Thyroid gland (tissue), 4 donors: ENCODE results near the gene PPP2R2D. TPM values are rescaled to one million over a fixed set of nuclear protein-coding genes. Genes with fewer than 3 reads are reported as not detected.
A peak's percentile ranks its signal among the peaks of the same experiment; 100 is the strongest.

ENCODE experiments used
- DNase-seq, 2 donors: peaks; one replicate each; pipeline ENCODE4 v3.0.0-alpha.2; 2019
- H3K27ac ChIP-seq, 3 donors: fragments of 200-600 bp; sonication (generic); 1 replicate in 2 of 3; 2 replicates in 1 of 3; pipeline ENCODE4 v1.5.1; 2016 to 2019; ENCODE audit warnings: mild to moderate bottlenecking in 1 of 3, moderate library complexity in 1 of 3
- H3K27me3 ChIP-seq: fragments of 200-600 bp; sonication (generic); one replicate; pipeline ENCODE4 v1.5.1; 2019
- H3K36me3 ChIP-seq, 2 donors: fragments of 200-600 bp; sonication (generic); one replicate each; pipeline ENCODE4 v1.5.1; 2016 to 2019
- H3K4me1 ChIP-seq, 2 donors: fragments of 200-600 bp; sonication (generic); one replicate each; pipeline ENCODE4 v1.5.1; 2017 to 2019
- H3K4me3 ChIP-seq, 3 donors: fragments of 200-600 bp; sonication (generic); replicated peaks in 1 of 3; 1 replicate in 2 of 3; 2 replicates in 1 of 3; pipeline ENCODE4 v1.5.1; 2016; ENCODE audit warnings: mild to moderate bottlenecking in 1 of 3
- H3K9me3 ChIP-seq: fragments of 200-600 bp; sonication (generic); one replicate; pipeline ENCODE4 v1.5.1; 2017
- POLR2A ChIP-seq, 2 donors: fragments of 450-650 bp; IDR thresholded peaks; one replicate each; pipeline ENCODE4 v1.6.1; 2017; ENCODE audit warnings: antibody characterized with exemption in 2 of 2, mild to moderate bottlenecking in 2 of 2, moderate library complexity in 1 of 2
- WGBS, 2 donors: methylation state at CpG; one replicate each; pipeline ENCODE4 v1.1.5; 2017; 5-methylcytosine and 5-hydroxymethylcytosine counted together
- intact Hi-C: fragments of 100-400 bp; cut with DNase I; formaldehyde crosslinking; loops from one replicate; pipeline ENCODE4 v1.15.1; 2023
- total RNA-seq, 4 donors: library from RNA; depleted of rRNA; stranded (reverse); fragments of >200 nt; gene quantifications; one replicate each; pipeline ENCODE4 v1.2.3, GENCODE V29; 2016
- TF ChIP-seq, protein P1 (sequence below), 6 experiments: fragments of 200-600 bp in 3 of 6; fragments of 450-650 bp in 3 of 6; sonication (generic) in 3 of 6; IDR thresholded peaks; one replicate each; pipeline ENCODE4 v1.5.1; 2016 to 2019; ENCODE audit warnings: antibody characterized with exemption in 6 of 6, mild to moderate bottlenecking in 2 of 6, inconsistent platforms in 1 of 6, moderate library complexity in 1 of 6

The PPP2R2D gene
- total RNA-seq, 4 donors from 2014 or later: 32.3 to 38.7 (median 33.9) TPM

DNA sequence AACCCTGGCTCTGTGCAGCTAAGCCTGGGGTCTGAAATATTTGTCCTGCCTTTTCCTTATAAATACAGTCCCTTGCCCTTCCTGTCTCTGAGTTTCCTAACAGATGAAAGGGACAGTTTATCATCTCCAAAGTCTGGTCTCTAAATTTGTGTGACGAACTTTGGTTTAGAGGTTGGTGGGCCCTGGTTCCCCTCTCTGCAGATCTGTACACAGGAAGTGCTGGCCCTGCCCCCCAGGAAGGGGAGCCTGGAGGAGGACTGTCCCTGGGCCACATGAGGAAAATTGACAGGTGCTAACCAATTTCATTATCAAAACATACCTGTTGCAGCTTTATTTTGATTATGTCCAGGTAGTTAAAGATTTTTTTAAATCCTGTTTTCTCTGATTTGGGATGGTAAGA lies 34.5 kb downstream of the PPP2R2D start:
- Histone ChIP-seq H3K36me3 (peaks cover 9 to 12% of the 10 kb centered on the region in 2 donors), H3K9me3 (no peaks in the 10 kb centered on the region), H3K4me3 (no peak overlapping the region), H3K4me1 (peaks cover 31 to 33% of the 10 kb centered on the region in 2 donors), H3K27me3 (no peaks in the 10 kb centered on the region), H3K27ac (no peak overlapping the region)
- 76 to 77% methylated on average over 1 of the region's 1 CpG for WGBS, 2 donors
- TF ChIP-seq POLR2A (IDR thresholded peaks at IDR 0.05): no peak
- TF ChIP-seq, protein P1, sequence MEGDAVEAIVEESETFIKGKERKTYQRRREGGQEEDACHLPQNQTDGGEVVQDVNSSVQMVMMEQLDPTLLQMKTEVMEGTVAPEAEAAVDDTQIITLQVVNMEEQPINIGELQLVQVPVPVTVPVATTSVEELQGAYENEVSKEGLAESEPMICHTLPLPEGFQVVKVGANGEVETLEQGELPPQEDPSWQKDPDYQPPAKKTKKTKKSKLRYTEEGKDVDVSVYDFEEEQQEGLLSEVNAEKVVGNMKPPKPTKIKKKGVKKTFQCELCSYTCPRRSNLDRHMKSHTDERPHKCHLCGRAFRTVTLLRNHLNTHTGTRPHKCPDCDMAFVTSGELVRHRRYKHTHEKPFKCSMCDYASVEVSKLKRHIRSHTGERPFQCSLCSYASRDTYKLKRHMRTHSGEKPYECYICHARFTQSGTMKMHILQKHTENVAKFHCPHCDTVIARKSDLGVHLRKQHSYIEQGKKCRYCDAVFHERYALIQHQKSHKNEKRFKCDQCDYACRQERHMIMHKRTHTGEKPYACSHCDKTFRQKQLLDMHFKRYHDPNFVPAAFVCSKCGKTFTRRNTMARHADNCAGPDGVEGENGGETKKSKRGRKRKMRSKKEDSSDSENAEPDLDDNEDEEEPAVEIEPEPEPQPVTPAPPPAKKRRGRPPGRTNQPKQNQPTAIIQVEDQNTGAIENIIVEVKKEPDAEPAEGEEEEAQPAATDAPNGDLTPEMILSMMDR (IDR thresholded peaks at IDR 0.05): no peak
- intact Hi-C loops: no loop called here
- DNase-seq: no peak

DNA sequence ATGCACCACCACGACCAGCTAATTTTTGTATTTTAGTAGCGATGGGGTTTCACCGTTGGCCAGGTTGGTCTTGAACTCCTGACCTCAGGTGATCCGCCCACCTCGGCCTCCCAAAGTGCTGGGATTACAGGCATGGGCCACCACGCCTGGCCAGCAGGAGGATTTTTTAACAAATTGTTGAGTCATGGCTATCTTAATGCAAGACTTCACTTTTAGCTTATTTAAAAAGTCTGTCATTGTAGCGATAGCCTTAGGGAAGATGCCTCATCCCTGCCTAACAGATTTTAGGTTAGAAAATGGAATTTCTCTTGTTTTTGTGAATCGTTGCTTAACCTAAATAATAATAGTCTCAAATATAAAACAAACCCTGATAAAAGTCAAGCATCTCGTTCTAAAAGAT lies 35.5 kb downstream of the PPP2R2D start:
- no peak overlapping the region for H3K27ac ChIP-seq
- intact Hi-C loops: no loop called here
- DNase-seq: no peak
- TF ChIP-seq, protein P1 (IDR thresholded peaks at IDR 0.05): no peak
- no peak for TF ChIP-seq POLR2A (IDR thresholded peaks at IDR 0.05)
- H3K9me3 ChIP-seq: no peaks in the 10 kb centered on the region
- H3K4me3 ChIP-seq: no peak overlapping the region
- peaks cover 25% of the 10 kb centered on the region in 2 donors for H3K4me1 ChIP-seq
- peaks cover 9 to 23% of the 10 kb centered on the region in 2 donors for H3K36me3 ChIP-seq
- H3K27me3 ChIP-seq: no peaks in the 10 kb centered on the region
- WGBS, 2 donors: 95 to 98% methylated on average over 9 of the region's 9 CpGs

DNA sequence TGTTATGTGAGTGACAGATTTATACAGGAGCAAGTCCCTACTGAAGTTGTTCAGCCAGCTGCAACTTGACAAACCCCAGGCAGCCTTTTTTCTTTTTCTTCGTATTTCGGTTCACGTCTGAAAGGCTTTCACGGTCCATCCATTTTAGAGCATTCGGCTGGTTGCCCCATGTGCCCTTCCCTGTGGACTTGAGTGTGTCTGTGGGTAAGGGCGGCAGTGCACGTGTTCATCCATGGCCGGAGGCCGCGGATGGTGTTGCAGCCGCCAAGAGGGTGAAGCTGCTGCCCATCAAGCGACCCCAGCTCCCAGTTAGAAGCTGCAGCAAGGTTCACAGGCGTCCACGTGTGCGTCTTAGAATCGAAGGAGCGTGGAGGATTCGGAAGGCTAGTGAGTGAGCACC lies 35.9 kb downstream of the PPP2R2D start:
- H3K27me3 ChIP-seq: no peaks in the 10 kb centered on the region
- H3K4me1 ChIP-seq: peaks cover 21 to 22% of the 10 kb centered on the region in 2 donors
- WGBS, 2 donors: 94 to 95% methylated on average over 18 of the region's 18 CpGs
- intact Hi-C loops: no loop called here
- TF ChIP-seq, protein P1 (IDR thresholded peaks at IDR 0.05): no peak
- TF ChIP-seq POLR2A (IDR thresholded peaks at IDR 0.05): no peak
- no peaks in the 10 kb centered on the region for H3K9me3 ChIP-seq
- no peak overlapping the region for H3K27ac ChIP-seq
- H3K36me3 ChIP-seq: peaks cover 9 to 23% of the 10 kb centered on the region in 2 donors
- DNase-seq: no peak
- H3K4me3 ChIP-seq: no peak overlapping the region

DNA sequence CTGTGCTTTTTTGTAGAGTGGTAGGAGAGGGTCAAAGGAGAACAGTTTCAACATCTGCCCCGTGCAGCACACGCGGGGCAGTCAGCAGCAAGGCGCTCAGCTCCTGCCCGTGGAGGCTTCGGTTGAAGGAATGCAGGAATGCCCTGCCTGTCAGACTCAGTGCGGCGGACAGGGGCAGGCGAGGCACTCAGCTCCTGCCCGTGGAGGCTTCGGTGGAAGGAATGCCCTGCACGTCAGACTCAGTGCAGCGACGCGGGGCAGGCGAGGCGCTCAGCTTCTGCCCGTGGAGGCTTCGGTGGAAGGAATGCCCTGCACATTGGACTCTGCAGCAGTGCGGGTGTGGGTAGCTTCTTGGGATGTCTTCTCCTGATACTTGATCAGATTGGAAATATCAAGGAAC lies 37.0 kb downstream of the PPP2R2D start:
- H3K4me1 ChIP-seq: peaks cover 12 to 15% of the 10 kb centered on the region in 2 donors
- DNase-seq: peak in 1 of 2 donors; percentile 22
- peaks cover 9 to 28% of the 10 kb centered on the region in 2 donors for H3K36me3 ChIP-seq
- H3K4me3 ChIP-seq: no peak overlapping the region
- no peak overlapping the region for H3K27ac ChIP-seq
- no peaks in the 10 kb centered on the region for H3K9me3 ChIP-seq
- TF ChIP-seq, protein P1 (IDR thresholded peaks at IDR 0.05): no peak
- TF ChIP-seq POLR2A (IDR thresholded peaks at IDR 0.05): no peak
- H3K27me3 ChIP-seq: no peaks in the 10 kb centered on the region
- intact Hi-C loops: no loop called here
- WGBS, 2 donors: 83 to 90% methylated on average over 20 of the region's 20 CpGs

DNA sequence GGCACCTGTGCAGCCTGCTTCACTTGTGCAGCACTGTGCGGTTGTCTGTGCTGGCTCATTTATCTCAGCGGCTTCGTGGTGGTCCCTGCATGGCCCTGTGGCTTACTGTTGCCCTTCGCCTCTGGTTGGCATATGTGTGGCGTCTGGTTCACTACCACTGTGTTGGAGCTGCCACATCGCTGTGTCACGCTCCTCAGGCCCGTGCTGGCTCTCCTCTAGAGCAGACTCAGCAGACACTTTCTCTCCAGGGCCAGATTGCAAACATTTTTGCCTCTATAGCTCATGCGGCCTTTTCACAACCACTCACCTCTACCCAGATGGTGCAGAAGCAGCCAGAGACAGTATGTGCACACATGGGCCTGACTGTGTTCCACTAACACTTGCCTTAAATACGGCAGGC lies 37.9 kb downstream of the PPP2R2D start:
- H3K36me3 ChIP-seq: peaks cover 9 to 28% of the 10 kb centered on the region in 2 donors
- DNase-seq: no peak
- no peaks in the 10 kb centered on the region for H3K9me3 ChIP-seq
- H3K4me1 ChIP-seq: peaks cover 5 to 7% of the 10 kb centered on the region in 2 donors
- no peaks in the 10 kb centered on the region for H3K27me3 ChIP-seq
- TF ChIP-seq POLR2A (IDR thresholded peaks at IDR 0.05): no peak
- TF ChIP-seq, protein P1 (IDR thresholded peaks at IDR 0.05): no peak
- H3K27ac ChIP-seq: no peak overlapping the region
- 98 to 99% methylated on average over 10 of the region's 10 CpGs for WGBS, 2 donors
- intact Hi-C loops: no loop called here
- H3K4me3 ChIP-seq: no peak overlapping the region
